HepG2 (cell line): ENCODE results near the gene CXXC5. TPM values are rescaled to one million over a fixed set of nuclear protein-coding genes. Genes with fewer than 3 reads are reported as not detected.
A peak's percentile ranks its signal among the peaks of the same experiment; 100 is the strongest.

Source experiments
- ATAC-seq: fragments of 200-7000 bp; cut with Tn5 transposase; 3 replicates; pipeline ENCODE4 v1.9.1; 2020; ENCODE audit warnings: mild to moderate bottlenecking, moderate library complexity
- BruUV-seq: library from RNA; stranded (reverse); fragments of 400-500 nt; replicated peaks from 2 replicates; lab custom pipeline; 2021; lab: Mats Ljungman, UMichigan
- CTCF ChIA-PET: fragments of 300-600 bp; formaldehyde crosslinking; extraction: SDS; loops from one replicate; lab custom pipeline; 2021; ENCODE audit warnings: low total read pairs, inconsistent platforms, low intra/inter-chr PET ratio; lab: Yijun Ruan, JAX
- POLR2A ChIA-PET: fragments of 350-600 bp; sonication (Branson Sonifier 250); formaldehyde crosslinking; loops from one replicate; lab custom pipeline; 2020; ENCODE audit warnings: antibody characterized with exemption, inconsistent platforms; lab: Yijun Ruan, JAX
- DNase-seq: peaks from one replicate; pipeline ENCODE4 v3.0.0-alpha.2; 2015; ENCODE audit warnings: low spot score
- FAIRE-seq: peaks from 3 replicates; lab custom pipeline; 2011; peaks lifted over from hg19 to GRCh38; lab: Jason Lieb, UNC
- H2AFZ ChIP-seq: one replicate; pipeline ENCODE4 v1.6.1; 2011; ENCODE audit warnings: low read length, inconsistent platforms
- H3K27ac ChIP-seq: fragments of 300-600 bp; 3 replicates; pipeline ENCODE4 v1.8.0; 2011; ENCODE audit warnings: mixed run types, mild to moderate bottlenecking, mixed read lengths, low read length, inconsistent platforms; ENCODE audit not compliant: insufficient read depth; ENCODE audit errors: extremely low read length
- H3K27me3 ChIP-seq, 2 experiments: fragments of 200-600 bp in 1 of 2; 2 replicates in 1 of 2; 3 replicates in 1 of 2; pipeline versions ENCODE4 v1.6.0 to v1.8.0; 2011; ENCODE audit warnings: low read length in 2 of 2, mild to moderate bottlenecking in 2 of 2, moderate library complexity in 2 of 2, inconsistent platforms in 1 of 2; ENCODE audit not compliant: insufficient read depth in 2 of 2, control insufficient read depth in 1 of 2
- H3K36me3 ChIP-seq, 2 experiments: fragments of 200-600 bp in 1 of 2; replicated peaks in 1 of 2; 2 replicates in 1 of 2; 3 replicates in 1 of 2; pipeline versions ENCODE4 v1.5.1 to v1.8.0; 2011; ENCODE audit warnings: low read length in 2 of 2, inconsistent platforms in 1 of 2; ENCODE audit not compliant: insufficient read depth in 2 of 2, control insufficient read depth in 1 of 2
- H3K4me1 ChIP-seq: 2 replicates; pipeline ENCODE4 v1.5.1; 2012; ENCODE audit warnings: low read length, inconsistent platforms; ENCODE audit not compliant: insufficient read depth
- H3K4me2 ChIP-seq: 2 replicates; pipeline ENCODE4 v1.6.0; 2011; ENCODE audit warnings: low read depth, low read length, inconsistent platforms
- H3K4me3 ChIP-seq, 3 experiments: fragments of 200-600 bp in 1 of 3; sonication (generic), shearing (Covaris generic) in 1 of 3; replicated peaks in 1 of 3; 2 replicates each; pipeline ENCODE4 v1.5.1; 2011 to 2016; ENCODE audit warnings: low read length in 3 of 3, inconsistent platforms in 2 of 3, low read depth in 2 of 3, mild to moderate bottlenecking in 2 of 3, control low read depth in 1 of 3, mixed read lengths in 1 of 3; ENCODE audit not compliant: insufficient read depth in 1 of 3
- H3K79me2 ChIP-seq: one replicate; pipeline ENCODE4 v1.6.1; 2011; ENCODE audit warnings: low read length, inconsistent platforms; ENCODE audit not compliant: insufficient read depth
- H3K9ac ChIP-seq: 2 replicates; pipeline ENCODE4 v1.6.0; 2011; ENCODE audit warnings: mild to moderate bottlenecking, low read depth, low read length, inconsistent platforms; ENCODE audit not compliant: insufficient read depth
- H3K9me3 ChIP-seq: 2 replicates; pipeline ENCODE4 v1.5.1; 2012; ENCODE audit warnings: mild to moderate bottlenecking, low read length
- H4K20me1 ChIP-seq: 2 replicates; pipeline ENCODE4 v1.6.0; 2011; ENCODE audit warnings: inconsistent platforms, mild to moderate bottlenecking, low read length, moderate library complexity; ENCODE audit not compliant: insufficient read depth
- AKAP8 ChIP-seq: sonication (generic); formaldehyde crosslinking; IDR thresholded peaks from 2 replicates; pipeline ENCODE4 v1.5.1; 2020; ENCODE audit warnings: mild to moderate bottlenecking, missing genetic modification reagents
- HNF4A ChIP-seq: sonication (generic); formaldehyde crosslinking; IDR thresholded peaks from 2 replicates; pipeline ENCODE4 v1.4.0; 2020; ENCODE audit warnings: missing genetic modification reagents
- MTF2 ChIP-seq: sonication (generic); formaldehyde crosslinking; IDR thresholded peaks from 2 replicates; pipeline ENCODE4 v1.5.0; 2020; ENCODE audit warnings: missing genetic modification reagents, borderline replicate concordance
- NFE2 ChIP-seq: sonication (generic); formaldehyde crosslinking; IDR thresholded peaks from 2 replicates; pipeline ENCODE4 v1.4.0; 2020; ENCODE audit warnings: missing genetic modification reagents
- PCBP2 ChIP-seq: fragments of 200-400 bp; formaldehyde crosslinking; optimal IDR thresholded peaks from 2 replicates; pipeline ENCODE3; 2018; ENCODE audit warnings: low read length, low read depth; ENCODE audit not compliant: poor library complexity, severe bottlenecking
- RFXANK ChIP-seq: IDR thresholded peaks from 2 replicates; pipeline ENCODE4 v1.6.1; 2016
- RNF2 ChIP-seq: fragments of 450-650 bp; conservative IDR thresholded peaks from 2 replicates; pipeline ENCODE4 v1.6.1; 2016; ENCODE audit warnings: low read depth
- ZNF260 ChIP-seq: sonication (generic); formaldehyde crosslinking; IDR thresholded peaks from 2 replicates; pipeline ENCODE4 v1.4.0; 2020; ENCODE audit warnings: missing genetic modification reagents, low read depth, mild to moderate bottlenecking, borderline replicate concordance
- ZNF263 ChIP-seq: sonication (generic); formaldehyde crosslinking; IDR thresholded peaks from 2 replicates; pipeline ENCODE4 v1.4.0; 2020; ENCODE audit warnings: missing genetic modification reagents
- ZNF678 ChIP-seq: sonication (generic); formaldehyde crosslinking; IDR thresholded peaks from 2 replicates; pipeline ENCODE4 v1.4.0; 2020; ENCODE audit warnings: mild to moderate bottlenecking, missing genetic modification reagents
- ZSCAN9 ChIP-seq: IDR thresholded peaks from 2 replicates; pipeline ENCODE4 v1.6.1; 2016; ENCODE audit warnings: borderline replicate concordance
- in situ Hi-C: cut with HindIII; loops from 2 replicates; pipeline ENCODE4 v1.10.0; 2017; ENCODE audit warnings: low pct_unique_long_range_greater_than_20kb; ENCODE audit not compliant: extremely low pct_ligation_motif_present
- intact Hi-C: fragments of 100-400 bp; cut with micrococcal nuclease; formaldehyde crosslinking; loops from one replicate; pipeline ENCODE4 v1.10.0; 2022; ENCODE audit not compliant: unreplicated experiment
- polyA plus RNA-seq, 8 experiments: library from polyadenylated mRNA; depleted of rRNA in 3 of 8; stranded (reverse) in 7 of 8; unstranded in 1 of 8; fragments of >200 nt; fragmentation: Illumina TruSeq in 4 of 8; extraction: Trizol in 4 of 8; gene quantifications; 2 replicates each; pipeline versions ENCODE4 v1.2.1 to v1.2.3, GENCODE V29; 2011 to 2016; ENCODE audit warnings: low read depth in 4 of 8, missing spikeins in 1 of 8, mixed read lengths in 1 of 8; ENCODE audit not compliant: insufficient read depth in 1 of 8
- total RNA-seq, 5 experiments: library from RNA; depleted of rRNA; stranded (reverse); fragments of >200 nt; fragmentation: Illumina TruSeq; extraction: Trizol; gene quantifications; 2 replicates each; pipeline ENCODE4 v1.2.3, GENCODE V29; 2016; ENCODE audit warnings: low read depth in 1 of 5
- TF ChIP-seq, protein P1 (sequence below): sonication (generic); formaldehyde crosslinking; IDR thresholded peaks from 2 replicates; pipeline ENCODE4 v1.5.1; 2020; ENCODE audit warnings: mild to moderate bottlenecking, missing genetic modification reagents, borderline replicate concordance
- TF ChIP-seq, protein P2 (sequence below): sonication (generic); formaldehyde crosslinking; IDR thresholded peaks from 2 replicates; pipeline ENCODE4 v1.5.0; 2020; ENCODE audit warnings: mild to moderate bottlenecking, missing genetic modification reagents
- TF ChIP-seq, protein P3 (sequence below): sonication (generic); formaldehyde crosslinking; IDR thresholded peaks from 2 replicates; pipeline ENCODE4 v1.5.0; 2020; ENCODE audit warnings: missing genetic modification reagents
- TF ChIP-seq, protein P4 (sequence below): IDR thresholded peaks from 2 replicates; pipeline ENCODE4 v1.6.1; 2016; ENCODE audit warnings: low read depth, missing genetic modification reagents, missing compliant biosample characterization

CXXC5 gene
- total and polyA plus RNA-seq, 2 of the 13 experiments (the other 11 are each of a cell fraction or from before 2014, with no cell fraction given), result 32.3 to 33.0 TPM

DNA sequence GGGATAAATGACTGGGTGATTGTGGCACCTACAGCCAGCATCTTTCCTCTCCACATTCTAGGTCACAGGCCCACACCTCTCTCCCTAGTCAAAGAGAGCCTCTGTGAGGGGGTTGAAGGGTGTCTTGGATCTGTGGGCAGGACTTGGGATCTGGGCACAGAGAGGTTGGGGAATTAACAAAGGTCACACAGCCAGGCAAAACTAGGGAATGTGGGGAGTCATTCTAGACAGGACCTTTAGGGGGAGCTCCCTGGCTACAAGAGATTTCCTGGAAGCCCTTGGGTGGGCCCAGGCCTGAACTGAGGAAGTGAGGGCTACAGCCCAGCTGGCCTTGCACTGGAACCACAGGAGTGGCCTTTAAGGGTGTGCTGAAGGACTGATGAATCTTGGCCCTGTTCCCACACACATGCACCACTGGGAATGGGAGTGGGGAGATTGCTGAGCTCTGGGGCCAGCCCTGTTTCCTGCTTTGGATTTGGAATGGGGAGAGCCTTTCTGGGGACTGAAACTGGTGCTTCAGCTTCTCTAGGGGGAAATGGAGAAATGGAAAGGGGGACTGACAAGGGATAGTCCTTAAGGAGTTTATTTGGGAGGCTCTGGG lies 12.4 kb upstream of the CXXC5 start:
- H3K4me2 ChIP-seq, result peak overlapping the region; percentile 85
- H3K27ac ChIP-seq, result peak overlapping the region; percentile 19
- H3K9me3 ChIP-seq, result no peaks in the 10 kb centered on the region
- H2AFZ ChIP-seq, result no peak overlapping the region
- intact Hi-C loops, result loop anchor here (10.0 kb wide), 1 partner anchor 209 kb away; no protein-coding TSS in a partner anchor
- in situ Hi-C loops, result loop anchor here (5.0 to 25.0 kb wide), 2 partner anchors 72 to 327 kb away; no protein-coding TSS in a partner anchor
- H3K79me2 ChIP-seq, result no peaks in the 10 kb centered on the region
- DNase-seq, result peak; percentile 70
- ChIA-PET CTCF (interaction anchor here (1.8 to 2.9 kb wide), 3 partner anchors 14 to 130 kb away, joined by 10 to 19 read pairs (median 10); no protein-coding TSS in a partner anchor), POLR2A (interaction anchor here (0.7 to 4.6 kb wide), 10 partner anchors 11 to 133 kb away, joined by 3 to 95 read pairs (median 5); partner anchors contain the start of gene CXXC5)
- peak; percentile 10 for ATAC-seq
- H3K4me3 ChIP-seq, result no peak overlapping the region
- H4K20me1 ChIP-seq, result no peaks in the 10 kb centered on the region
- H3K36me3 ChIP-seq, result no peaks in the 10 kb centered on the region
- H3K9ac ChIP-seq, result no peak overlapping the region
- no peaks in the 10 kb centered on the region for H3K27me3 ChIP-seq
- peaks cover 75% of the 10 kb centered on the region for H3K4me1 ChIP-seq
- peak; percentile 72 for FAIRE-seq
- BruUV-seq, result no TSS peak
- TF ChIP-seq RFXANK (CRISPR knock-in tag) (no peak), ZSCAN9 (no peak), ZNF260 (no peak), AKAP8 (CRISPR knock-in tag) (no peak), ZNF678 (CRISPR knock-in tag) (no peak), PCBP2 (no peak), MTF2 (CRISPR knock-in tag) (no peak), RNF2 (no peak), HNF4A (CRISPR knock-in tag) (no peak), NFE2 (CRISPR knock-in tag) (no peak), ZNF263 (CRISPR knock-in tag) (no peak)
- TF ChIP-seq, protein P1, sequence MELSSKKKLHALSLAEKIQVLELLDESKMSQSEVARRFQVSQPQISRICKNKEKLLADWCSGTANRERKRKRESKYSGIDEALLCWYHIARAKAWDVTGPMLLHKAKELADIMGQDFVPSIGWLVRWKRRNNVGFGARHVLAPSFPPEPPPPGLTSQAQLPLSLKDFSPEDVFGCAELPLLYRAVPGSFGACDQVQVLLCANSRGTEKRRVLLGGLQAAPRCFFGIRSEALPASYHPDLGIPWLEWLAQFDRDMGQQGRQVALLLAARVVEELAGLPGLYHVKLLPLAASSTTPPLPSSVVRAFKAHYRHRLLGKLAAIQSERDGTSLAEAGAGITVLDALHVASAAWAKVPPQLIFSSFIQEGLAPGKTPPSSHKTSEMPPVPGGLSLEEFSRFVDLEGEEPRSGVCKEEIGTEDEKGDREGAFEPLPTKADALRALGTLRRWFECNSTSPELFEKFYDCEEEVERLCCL (CRISPR knock-in tag), result no peak
- TF ChIP-seq, protein P2, sequence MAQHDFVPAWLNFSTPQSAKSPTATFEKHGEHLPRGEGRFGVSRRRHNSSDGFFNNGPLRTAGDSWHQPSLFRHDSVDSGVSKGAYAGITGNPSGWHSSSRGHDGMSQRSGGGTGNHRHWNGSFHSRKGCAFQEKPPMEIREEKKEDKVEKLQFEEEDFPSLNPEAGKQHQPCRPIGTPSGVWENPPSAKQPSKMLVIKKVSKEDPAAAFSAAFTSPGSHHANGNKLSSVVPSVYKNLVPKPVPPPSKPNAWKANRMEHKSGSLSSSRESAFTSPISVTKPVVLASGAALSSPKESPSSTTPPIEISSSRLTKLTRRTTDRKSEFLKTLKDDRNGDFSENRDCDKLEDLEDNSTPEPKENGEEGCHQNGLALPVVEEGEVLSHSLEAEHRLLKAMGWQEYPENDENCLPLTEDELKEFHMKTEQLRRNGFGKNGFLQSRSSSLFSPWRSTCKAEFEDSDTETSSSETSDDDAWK (CRISPR knock-in tag), result no peak
- TF ChIP-seq, protein P3, sequence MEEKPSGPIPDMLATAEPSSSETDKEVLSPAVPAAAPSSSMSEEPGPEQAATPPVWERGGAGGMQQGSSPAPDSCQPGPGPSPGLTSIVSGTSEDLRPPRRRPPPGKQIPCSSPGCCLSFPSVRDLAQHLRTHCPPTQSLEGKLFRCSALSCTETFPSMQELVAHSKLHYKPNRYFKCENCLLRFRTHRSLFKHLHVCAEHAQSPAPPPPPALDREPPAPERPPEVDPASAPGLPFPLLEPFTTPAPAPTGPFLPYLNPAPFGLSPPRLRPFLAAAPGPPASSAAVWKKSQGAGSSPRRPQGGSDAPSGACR (CRISPR knock-in tag), result no peak
- TF ChIP-seq, protein P4, sequence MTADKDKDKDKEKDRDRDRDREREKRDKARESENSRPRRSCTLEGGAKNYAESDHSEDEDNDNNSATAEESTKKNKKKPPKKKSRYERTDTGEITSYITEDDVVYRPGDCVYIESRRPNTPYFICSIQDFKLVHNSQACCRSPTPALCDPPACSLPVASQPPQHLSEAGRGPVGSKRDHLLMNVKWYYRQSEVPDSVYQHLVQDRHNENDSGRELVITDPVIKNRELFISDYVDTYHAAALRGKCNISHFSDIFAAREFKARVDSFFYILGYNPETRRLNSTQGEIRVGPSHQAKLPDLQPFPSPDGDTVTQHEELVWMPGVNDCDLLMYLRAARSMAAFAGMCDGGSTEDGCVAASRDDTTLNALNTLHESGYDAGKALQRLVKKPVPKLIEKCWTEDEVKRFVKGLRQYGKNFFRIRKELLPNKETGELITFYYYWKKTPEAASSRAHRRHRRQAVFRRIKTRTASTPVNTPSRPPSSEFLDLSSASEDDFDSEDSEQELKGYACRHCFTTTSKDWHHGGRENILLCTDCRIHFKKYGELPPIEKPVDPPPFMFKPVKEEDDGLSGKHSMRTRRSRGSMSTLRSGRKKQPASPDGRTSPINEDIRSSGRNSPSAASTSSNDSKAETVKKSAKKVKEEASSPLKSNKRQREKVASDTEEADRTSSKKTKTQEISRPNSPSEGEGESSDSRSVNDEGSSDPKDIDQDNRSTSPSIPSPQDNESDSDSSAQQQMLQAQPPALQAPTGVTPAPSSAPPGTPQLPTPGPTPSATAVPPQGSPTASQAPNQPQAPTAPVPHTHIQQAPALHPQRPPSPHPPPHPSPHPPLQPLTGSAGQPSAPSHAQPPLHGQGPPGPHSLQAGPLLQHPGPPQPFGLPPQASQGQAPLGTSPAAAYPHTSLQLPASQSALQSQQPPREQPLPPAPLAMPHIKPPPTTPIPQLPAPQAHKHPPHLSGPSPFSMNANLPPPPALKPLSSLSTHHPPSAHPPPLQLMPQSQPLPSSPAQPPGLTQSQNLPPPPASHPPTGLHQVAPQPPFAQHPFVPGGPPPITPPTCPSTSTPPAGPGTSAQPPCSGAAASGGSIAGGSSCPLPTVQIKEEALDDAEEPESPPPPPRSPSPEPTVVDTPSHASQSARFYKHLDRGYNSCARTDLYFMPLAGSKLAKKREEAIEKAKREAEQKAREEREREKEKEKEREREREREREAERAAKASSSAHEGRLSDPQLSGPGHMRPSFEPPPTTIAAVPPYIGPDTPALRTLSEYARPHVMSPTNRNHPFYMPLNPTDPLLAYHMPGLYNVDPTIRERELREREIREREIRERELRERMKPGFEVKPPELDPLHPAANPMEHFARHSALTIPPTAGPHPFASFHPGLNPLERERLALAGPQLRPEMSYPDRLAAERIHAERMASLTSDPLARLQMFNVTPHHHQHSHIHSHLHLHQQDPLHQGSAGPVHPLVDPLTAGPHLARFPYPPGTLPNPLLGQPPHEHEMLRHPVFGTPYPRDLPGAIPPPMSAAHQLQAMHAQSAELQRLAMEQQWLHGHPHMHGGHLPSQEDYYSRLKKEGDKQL (CRISPR knock-in tag), result no peak
